GM12892 (cell line): ENCODE measurements around the gene PPP1R9B.

Source experiments
- DNase-seq: peaks from one replicate; pipeline ENCODE4 v3.0.0; 2011; ENCODE audit not compliant: insufficient read length
- FAIRE-seq: peaks from 2 replicates; lab custom pipeline; 2011; peaks lifted over from hg19 to GRCh38; lab: Jason Lieb, UNC
- POLR2A ChIP-seq: IDR thresholded peaks from 2 replicates; pipeline ENCODE4 v1.6.1; 2011; ENCODE audit warnings: low read depth, low read length, control low read depth
- POLR2AphosphoS5 ChIP-seq: IDR thresholded peaks from 2 replicates; pipeline ENCODE4 v1.6.1; 2011; ENCODE audit warnings: low read depth, low read length, control low read depth
- TAF1 ChIP-seq: IDR thresholded peaks from 2 replicates; pipeline ENCODE4 v1.6.1; 2011; ENCODE audit warnings: low read depth, mild to moderate bottlenecking, control low read depth, low read length, borderline replicate concordance

The PPP1R9B gene

DNA sequence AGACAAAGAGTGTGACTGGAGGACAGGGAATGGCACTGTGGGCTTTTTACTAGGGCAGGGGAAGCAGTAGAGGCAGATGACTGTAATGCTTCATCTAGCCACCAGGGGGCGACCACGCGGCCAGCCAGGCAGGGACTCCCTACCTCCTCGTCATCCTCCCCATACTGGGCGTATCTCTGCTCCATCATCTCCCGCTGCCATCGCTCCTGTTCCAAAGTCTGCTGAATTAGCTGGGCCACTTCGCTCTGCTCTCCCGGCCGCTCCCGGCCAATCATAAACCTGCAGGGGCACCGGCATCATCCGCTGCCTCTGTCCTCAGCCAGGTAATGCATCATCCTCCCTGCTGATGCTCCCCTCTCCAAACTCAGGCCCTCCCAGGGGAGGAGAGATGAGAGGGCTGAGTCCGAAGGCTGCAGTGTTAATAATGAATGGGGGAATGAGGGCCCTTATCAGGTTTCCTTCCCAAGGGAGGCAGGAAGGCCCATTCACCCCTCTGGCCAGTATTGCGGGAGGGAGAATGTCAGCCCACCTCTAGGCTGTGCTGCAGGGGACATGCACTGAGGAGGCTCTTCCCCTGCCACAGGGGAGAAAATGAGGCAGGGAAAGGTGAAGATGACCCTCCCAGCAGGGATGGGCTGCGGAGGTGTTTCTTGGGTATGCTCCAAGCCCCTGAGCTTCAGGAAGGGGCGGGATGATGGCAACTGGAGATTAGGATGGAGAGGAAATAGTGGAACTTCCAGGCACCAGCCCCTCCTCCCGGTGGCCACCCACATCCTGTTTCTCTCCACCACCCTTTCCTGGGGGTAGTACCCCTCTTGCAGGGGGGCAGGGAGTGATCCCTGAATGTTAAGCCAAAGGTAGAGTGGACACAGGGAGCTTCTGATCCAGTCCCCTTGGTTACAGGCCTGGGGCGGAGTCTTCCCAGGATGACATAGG lies 10.3 kb downstream of the PPP1R9B start:
- TF ChIP-seq POLR2AphosphoS5: no peak
- no peak for TF ChIP-seq POLR2A
- TF ChIP-seq TAF1: no peak
- peak; percentile 92 for FAIRE-seq
- DNase-seq: peak; percentile 90

DNA sequence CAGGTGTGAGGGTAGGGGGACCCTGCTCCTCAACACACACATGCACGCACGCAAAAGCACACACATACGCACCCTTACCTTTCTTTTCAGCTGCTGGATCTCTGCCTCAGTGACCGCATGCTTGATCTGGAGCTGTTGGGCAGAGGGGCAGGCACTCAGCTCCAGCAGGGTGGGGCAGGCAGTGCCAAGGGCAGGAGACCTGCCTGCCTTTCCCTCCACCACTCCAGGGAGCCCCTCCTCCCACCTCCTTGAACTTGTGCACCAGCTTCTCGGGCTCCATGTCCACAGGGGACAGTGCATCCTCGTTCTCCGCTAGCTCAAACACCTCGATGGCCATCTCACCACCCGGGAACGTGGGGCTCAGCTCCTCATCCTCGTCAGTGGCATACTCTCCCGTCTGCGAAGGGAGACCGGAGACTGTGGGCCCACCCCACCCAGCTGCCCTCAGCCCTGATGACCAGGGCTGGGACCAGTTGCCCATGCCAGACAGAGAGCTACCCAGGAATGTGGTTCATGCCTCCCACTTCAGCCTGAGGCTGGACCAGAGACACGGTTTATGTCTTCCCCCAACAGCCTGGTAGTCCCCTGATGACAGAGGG lies 11.2 kb downstream of the PPP1R9B start:
- no peak for DNase-seq
- no peak for TF ChIP-seq POLR2A
- no peak for TF ChIP-seq POLR2AphosphoS5
- TF ChIP-seq TAF1: no peak
- FAIRE-seq: peak; percentile 75

DNA sequence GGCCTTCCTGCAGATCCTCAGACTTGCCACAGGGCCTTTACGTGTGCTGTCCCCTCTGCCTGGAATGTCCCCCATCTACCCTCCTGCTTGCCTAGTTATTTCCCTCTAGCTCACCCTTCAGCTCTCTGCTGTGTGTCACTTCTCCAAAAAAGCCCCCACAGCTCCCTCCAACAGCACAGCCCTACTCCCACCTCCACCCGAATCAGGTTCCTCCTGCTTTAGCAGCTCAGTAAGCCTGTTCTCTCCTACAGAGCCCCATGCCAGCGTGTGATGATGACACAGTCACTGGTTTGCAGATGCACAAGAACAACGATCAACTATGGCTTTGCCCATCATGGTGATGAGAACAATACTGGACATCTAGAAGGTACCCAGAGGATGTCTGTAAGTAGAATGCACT lies 13.4 kb downstream of the PPP1R9B start:
- no peak for FAIRE-seq
- TF ChIP-seq POLR2AphosphoS5 (no peak), POLR2A (no peak), TAF1 (no peak)

DNA sequence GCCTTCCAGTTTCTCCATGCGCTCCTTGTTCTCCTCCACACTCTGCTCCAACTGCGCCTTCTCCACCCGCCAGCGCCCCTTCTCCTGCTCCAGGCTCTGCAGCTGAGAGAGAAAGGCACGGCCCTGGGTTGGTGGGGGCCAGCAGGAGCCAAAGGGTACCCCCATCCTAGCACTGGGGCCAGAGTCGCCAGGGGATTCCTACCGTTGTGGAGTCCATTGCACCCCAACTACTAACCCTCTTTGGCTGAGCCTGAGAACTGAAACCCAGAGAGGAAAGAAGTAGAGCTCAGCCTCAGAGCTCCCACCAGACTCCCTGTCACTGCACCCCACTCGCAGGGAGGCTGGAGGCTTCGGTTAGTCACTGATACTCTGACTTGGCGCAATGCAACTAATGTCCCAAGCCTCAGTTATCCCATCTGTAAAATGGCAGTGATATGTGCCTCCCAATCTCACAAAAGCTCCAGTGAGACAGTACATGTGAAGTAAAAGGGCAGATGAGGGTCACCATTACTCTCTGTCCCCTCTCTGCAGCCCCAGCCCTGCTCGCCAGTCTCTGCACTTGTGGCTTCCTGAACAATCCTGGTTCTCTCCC lies 14.3 kb downstream of the PPP1R9B start:
- no peak for FAIRE-seq
- no peak for DNase-seq
- no peak for TF ChIP-seq TAF1
- no peak for TF ChIP-seq POLR2AphosphoS5
- TF ChIP-seq POLR2A: no peak

More for the DNA sequence above, 13.4 kb downstream of the PPP1R9B start:
- DNase-seq: no peak

DNA sequence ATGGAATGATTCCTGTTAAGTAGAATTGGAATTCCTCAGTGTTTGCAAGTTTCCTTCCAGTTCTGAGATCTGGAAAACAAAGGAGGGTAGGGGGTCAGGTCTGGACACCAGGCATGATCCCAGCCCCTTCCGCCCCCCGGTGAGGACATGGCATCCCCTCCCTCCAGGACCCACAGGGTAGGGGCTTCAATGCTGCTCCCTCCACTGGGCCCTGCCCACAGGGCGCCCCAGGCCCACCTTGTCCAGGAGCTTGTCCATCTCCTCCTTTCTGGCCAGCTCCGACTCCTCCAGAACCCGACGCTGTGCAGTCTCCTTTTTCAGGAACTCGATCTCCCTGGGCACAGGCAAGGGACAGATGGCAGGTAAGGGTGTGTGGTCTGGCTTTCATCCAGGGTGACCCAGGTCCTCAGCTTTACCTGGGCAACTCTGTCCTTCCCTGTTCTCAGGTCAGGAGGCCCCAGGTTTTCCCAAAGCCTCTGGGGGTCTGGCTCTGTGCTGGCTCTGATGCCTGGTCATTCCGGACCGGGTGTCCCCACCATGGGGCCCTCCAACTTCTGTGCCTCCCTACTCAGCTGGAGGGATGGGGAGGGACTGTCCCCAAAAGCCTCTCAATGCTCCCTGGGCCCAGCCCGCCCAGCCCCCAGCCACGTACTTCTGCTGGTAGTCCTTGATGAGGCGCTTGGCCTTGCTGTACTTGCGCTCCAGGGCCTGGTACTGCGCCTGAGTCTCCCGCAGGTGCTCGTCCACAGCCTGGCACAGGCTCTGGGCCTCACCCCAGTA lies 15.0 kb downstream of the PPP1R9B start:
- DNase-seq: no peak
- no peak for FAIRE-seq
- TF ChIP-seq TAF1 (no peak), POLR2AphosphoS5 (no peak), POLR2A (no peak)

DNA sequence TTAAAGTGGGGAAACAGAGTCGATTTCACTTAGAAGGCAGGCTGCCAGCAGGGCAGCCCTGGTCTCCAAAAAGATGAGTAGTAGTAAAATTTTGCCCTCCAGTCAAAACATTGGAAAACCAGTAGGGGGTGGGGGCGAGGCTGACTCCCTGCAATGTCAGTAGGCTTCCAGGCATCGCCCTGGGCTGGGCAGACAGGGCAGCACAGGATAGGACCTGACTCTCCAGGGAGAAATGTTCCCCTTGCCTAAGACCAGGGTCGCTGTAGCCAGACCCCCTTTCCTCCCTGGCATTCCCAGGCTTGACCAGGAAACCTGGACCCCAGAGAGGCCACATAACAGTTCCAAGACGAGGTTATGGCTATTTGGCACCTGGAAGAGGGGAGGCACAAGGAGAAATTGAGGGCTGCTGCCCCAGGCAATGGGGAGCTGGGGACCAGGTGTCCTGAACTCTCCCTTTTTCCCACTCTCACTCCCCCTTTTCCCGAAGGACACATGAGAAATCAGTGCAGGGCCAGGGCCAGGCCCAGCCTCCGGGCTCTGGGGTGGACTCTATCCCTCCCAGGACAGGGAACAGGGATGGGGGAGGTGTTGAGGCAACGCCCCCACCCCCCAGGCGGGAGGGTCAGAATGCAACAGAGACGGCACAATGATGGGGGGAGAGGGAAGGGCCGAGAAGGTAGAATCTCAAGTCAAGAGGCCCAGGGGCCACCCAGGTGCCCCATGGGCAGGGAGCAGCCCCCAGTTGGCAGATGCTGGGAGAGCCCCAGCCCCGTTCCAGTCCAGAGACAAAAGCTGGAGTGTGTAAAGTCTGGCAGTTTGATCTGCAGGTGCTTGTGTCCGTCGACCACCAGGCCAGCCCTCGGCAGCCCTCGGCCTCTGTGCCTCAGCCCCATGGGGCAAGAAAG lies 16.0 kb downstream of the PPP1R9B start:
- FAIRE-seq (no peak), DNase-seq (no peak)
- TF ChIP-seq POLR2A (no peak), TAF1 (no peak), POLR2AphosphoS5 (no peak)

DNA sequence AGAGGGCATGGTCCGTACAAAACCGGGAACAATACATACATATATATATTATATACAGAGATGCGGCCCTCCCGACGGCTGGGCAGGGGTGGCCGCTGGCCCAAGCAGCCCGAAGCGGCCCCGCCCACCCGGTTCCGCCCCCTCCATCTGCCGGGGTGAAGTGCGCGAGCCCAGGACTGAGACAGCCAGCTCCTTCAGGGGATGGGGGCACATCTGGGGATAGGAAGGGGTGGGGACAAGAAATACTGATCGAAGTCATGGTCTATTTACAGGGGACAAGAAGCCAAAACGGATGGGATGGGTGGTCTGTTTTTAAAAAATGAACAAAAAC lies 16.7 kb downstream of the PPP1R9B start:
- TF ChIP-seq TAF1: no peak
- no peak for TF ChIP-seq POLR2AphosphoS5
- no peak for TF ChIP-seq POLR2A
- no peak for DNase-seq
- no peak for FAIRE-seq

DNA sequence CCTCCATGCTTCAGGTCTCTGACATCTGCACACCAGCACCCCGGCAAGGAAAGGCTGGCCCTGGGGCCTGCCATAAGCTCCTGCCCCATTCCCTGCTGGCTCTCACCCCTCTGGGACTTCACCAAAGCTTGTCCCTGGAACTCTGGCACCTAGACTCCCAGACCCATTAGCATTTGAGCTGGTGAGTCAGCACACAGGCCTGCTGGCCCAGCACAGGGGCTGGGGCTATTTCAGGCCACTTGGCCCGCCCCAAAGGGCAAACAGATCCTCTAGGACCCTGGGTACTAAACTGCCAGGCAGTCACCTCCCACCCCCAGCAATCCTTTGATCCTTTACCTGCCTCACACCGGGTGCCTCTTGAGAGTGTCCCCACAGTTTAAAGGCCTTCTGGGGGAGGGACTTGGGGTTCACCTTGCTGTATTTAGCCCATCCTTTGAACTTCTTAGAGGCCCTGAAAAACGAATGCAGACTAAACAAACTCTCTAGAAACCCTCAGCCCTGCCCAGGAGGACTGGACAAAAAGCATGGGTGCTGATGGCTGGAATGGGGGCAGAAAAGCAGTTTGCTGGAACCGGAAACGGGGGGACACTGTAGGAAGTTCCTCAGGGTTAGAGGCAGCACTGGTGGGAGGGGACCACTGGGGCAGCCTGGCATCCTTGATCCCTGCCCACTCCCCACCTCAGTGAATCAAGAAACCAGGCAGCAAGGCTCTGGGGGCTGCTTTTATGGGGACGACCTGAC lies 17.3 kb downstream of the PPP1R9B start:
- no peak for DNase-seq
- no peak for FAIRE-seq

DNA sequence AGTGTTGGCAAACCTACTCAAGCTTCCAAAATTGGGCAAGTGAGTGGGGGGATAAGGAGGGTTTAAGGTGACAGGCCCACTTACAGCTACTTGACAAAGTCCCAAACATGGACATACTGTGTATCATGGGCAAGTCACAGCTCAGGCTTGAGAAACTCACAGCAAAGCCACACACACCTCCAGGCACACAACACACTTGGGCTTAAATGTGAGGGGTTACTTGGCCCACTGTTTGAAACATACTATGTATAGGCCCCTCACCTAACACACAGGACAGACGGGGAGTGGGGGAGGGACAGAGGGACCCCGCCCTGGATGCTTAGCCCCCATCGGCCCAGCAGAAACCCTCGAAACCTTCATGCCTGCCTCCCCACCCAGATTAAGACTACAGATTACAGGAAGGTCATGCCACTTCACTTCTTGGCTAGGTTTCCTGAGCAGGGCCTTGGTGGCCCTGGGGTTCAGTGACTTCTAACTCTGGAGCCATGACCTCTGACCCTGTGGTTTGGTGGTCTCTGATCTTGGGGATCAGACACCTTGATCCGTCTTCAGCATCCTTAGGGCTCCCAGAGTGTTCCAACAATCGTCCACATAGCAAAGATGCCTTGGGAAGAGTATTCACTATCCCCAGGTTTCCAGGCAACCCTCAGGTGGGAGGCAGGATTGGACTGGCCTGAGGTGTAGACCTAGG lies 18.2 kb downstream of the PPP1R9B start:
- DNase-seq: no peak
- FAIRE-seq: no peak
- no peak for TF ChIP-seq TAF1
- peak; percentile 15; the same call in 1 of the 2 replicates for TF ChIP-seq POLR2A
- peak; percentile 38; the same call in 1 of the 2 replicates for TF ChIP-seq POLR2AphosphoS5

More for the DNA sequence above, 17.3 kb downstream of the PPP1R9B start:
- no peak for TF ChIP-seq TAF1
